Loucy (cell line): ENCODE data around the gene SCN5A.

ENCODE experiments used
- H2AFZ ChIP-seq: fragments of 200-600 bp; sonication (generic); 2 replicates; pipeline ENCODE4 v1.6.0; 2016; ENCODE audit warnings: antibody characterized with exemption, mild to moderate bottlenecking, low read length, moderate library complexity
- H3F3A ChIP-seq: fragments of 200-600 bp; 2 replicates; pipeline ENCODE4 v1.6.0; 2016; ENCODE audit warnings: antibody characterized with exemption, low read depth, mild to moderate bottlenecking
- H3K27me3 ChIP-seq: fragments of 200-600 bp; sonication (generic); 2 replicates; pipeline ENCODE4 v1.6.1; 2014; ENCODE audit warnings: low read length, mild to moderate bottlenecking; ENCODE audit not compliant: insufficient read depth, poor library complexity, severe bottlenecking
- H3K36me3 ChIP-seq: fragments of 200-600 bp; sonication (generic); 2 replicates; pipeline ENCODE4 v1.6.1; 2016; ENCODE audit warnings: low read length; ENCODE audit not compliant: insufficient read depth
- H3K4me1 ChIP-seq: fragments of 200-600 bp; sonication (generic); 2 replicates; pipeline ENCODE4 v1.5.1; 2014; ENCODE audit warnings: low read length, mild to moderate bottlenecking; ENCODE audit not compliant: insufficient read depth, poor library complexity, severe bottlenecking
- H3K4me2 ChIP-seq: fragments of 200-600 bp; sonication (generic); 2 replicates; pipeline ENCODE4 v1.6.0; 2014; ENCODE audit warnings: antibody characterized with exemption, low read length, low read depth, mild to moderate bottlenecking; ENCODE audit not compliant: poor library complexity, severe bottlenecking
- H3K4me3 ChIP-seq: fragments of 200-600 bp; sonication (generic); 2 replicates; pipeline ENCODE4 v1.5.1; 2014; ENCODE audit warnings: low read length, mild to moderate bottlenecking, mixed read lengths; ENCODE audit not compliant: poor library complexity, severe bottlenecking
- H3K79me2 ChIP-seq: fragments of 200-600 bp; sonication (generic); 2 replicates; pipeline ENCODE4 v1.6.1; 2014; ENCODE audit warnings: low read length; ENCODE audit not compliant: insufficient read depth
- H3K9ac ChIP-seq: fragments of 200-600 bp; sonication (generic); 2 replicates; pipeline ENCODE4 v1.6.0; 2014; ENCODE audit warnings: mild to moderate bottlenecking, low read depth, low read length, moderate library complexity; ENCODE audit not compliant: poor library complexity, severe bottlenecking
- H3K9me2 ChIP-seq: fragments of 200-600 bp; sonication (generic); replicated peaks from 2 replicates; pipeline ENCODE4 v1.6.1; 2016; ENCODE audit warnings: low read depth, low read length, mixed read lengths
- H3K9me3 ChIP-seq: fragments of 200-600 bp; sonication (generic); 2 replicates; pipeline ENCODE4 v1.6.1; 2014; ENCODE audit warnings: mild to moderate bottlenecking, antibody characterized with exemption, low read length, low read depth; ENCODE audit not compliant: insufficient read depth
- H4K20me1 ChIP-seq: fragments of 200-600 bp; sonication (generic); 2 replicates; pipeline ENCODE4 v1.6.0; 2014; ENCODE audit warnings: antibody characterized with exemption, low read length, mild to moderate bottlenecking; ENCODE audit not compliant: insufficient read depth, poor library complexity, severe bottlenecking
- CTCF ChIP-seq: fragments of 200-600 bp; sonication (generic); conservative IDR thresholded peaks from 2 replicates; pipeline ENCODE4 v1.5.1; 2014; ENCODE audit warnings: mild to moderate bottlenecking, antibody characterized with exemption, low read length
- EZH2phosphoT487 ChIP-seq: fragments of 200-600 bp; IDR thresholded peaks from 2 replicates; pipeline ENCODE4 v1.6.1; 2018; ENCODE audit warnings: antibody characterized with exemption, mild to moderate bottlenecking, moderate library complexity, borderline replicate concordance

The SCN5A gene

GRCh38 chr3:38643592-38643991 is 5.9 kb downstream of the SCN5A start:
- no peaks in the 10 kb centered on the region for H3K9me2 ChIP-seq
- no peak overlapping the region for H3K4me3 ChIP-seq
- TF ChIP-seq CTCF (no peak), EZH2phosphoT487 (no peak)
- H3F3A ChIP-seq, result no peaks in the 10 kb centered on the region
- no peaks in the 10 kb centered on the region for H3K79me2 ChIP-seq
- H3K9ac ChIP-seq, result no peak overlapping the region
- no peaks in the 10 kb centered on the region for H3K9me3 ChIP-seq
- H4K20me1 ChIP-seq, result no peaks in the 10 kb centered on the region
- H3K4me2 ChIP-seq, result no peak overlapping the region
- no peaks in the 10 kb centered on the region for H3K27me3 ChIP-seq
- no peaks in the 10 kb centered on the region for H3K4me1 ChIP-seq
- H3K36me3 ChIP-seq, result no peaks in the 10 kb centered on the region
- no peak overlapping the region for H2AFZ ChIP-seq

GRCh38 chr3:38643090-38643489 is 6.4 kb downstream of the SCN5A start:
- H2AFZ ChIP-seq, result no peak overlapping the region
- H3K36me3 ChIP-seq, result no peaks in the 10 kb centered on the region
- H4K20me1 ChIP-seq, result no peaks in the 10 kb centered on the region
- no peak overlapping the region for H3K4me3 ChIP-seq
- no peaks in the 10 kb centered on the region for H3K9me3 ChIP-seq
- H3K4me1 ChIP-seq, result no peaks in the 10 kb centered on the region
- H3K27me3 ChIP-seq, result no peaks in the 10 kb centered on the region
- H3K9me2 ChIP-seq, result no peaks in the 10 kb centered on the region
- TF ChIP-seq CTCF (no peak), EZH2phosphoT487 (no peak)
- H3K9ac ChIP-seq, result no peak overlapping the region
- H3K4me2 ChIP-seq, result no peak overlapping the region
- no peaks in the 10 kb centered on the region for H3F3A ChIP-seq
- no peaks in the 10 kb centered on the region for H3K79me2 ChIP-seq

- no peaks in the 10 kb centered on the region for H3K36me3 ChIP-seq
- H3K79me2 ChIP-seq, result no peaks in the 10 kb centered on the region
- no peaks in the 10 kb centered on the region for H4K20me1 ChIP-seq
- H2AFZ ChIP-seq, result no peak overlapping the region
- H3K9me2 ChIP-seq, result no peaks in the 10 kb centered on the region
- H3K9ac ChIP-seq, result no peak overlapping the region
- no peak overlapping the region for H3K4me3 ChIP-seq
- no peaks in the 10 kb centered on the region for H3K27me3 ChIP-seq
- no peak overlapping the region for H3K4me2 ChIP-seq
- TF ChIP-seq CTCF (no peak), EZH2phosphoT487 (no peak)
- H3K4me1 ChIP-seq, result no peaks in the 10 kb centered on the region
- H3F3A ChIP-seq, result no peaks in the 10 kb centered on the region
- no peaks in the 10 kb centered on the region for H3K9me3 ChIP-seq
Measured at GRCh38 chr3:38641461-38642110, 7.9 kb downstream of the SCN5A start.
